ENCODE data around the gene ACP5. TPM values are rescaled to one million over a fixed set of nuclear protein-coding genes. Genes with fewer than 3 reads are reported as not detected.

Gene ACP5
- total RNA-seq, 2 experiments from 2014 or later, result 4.7 to 6.2 TPM

GRCh38 chr19:11555246-11555645, 22.2 kb downstream of the ACP5 start:
- no peak for TF ChIP-seq CTCF (IDR thresholded peaks at IDR 0.05)
- ATAC-seq (no peak), DNase-seq (no peak)
- ChIA-PET CTCF (interaction anchor here (1.7 kb wide), 1 partner anchor 19 kb away, joined by 6 read pairs; no protein-coding TSS in a partner anchor), POLR2A (no interaction called here)
- H3K27ac Mint-ChIP-seq, result peak overlapping the region; percentile 11
- H3K36me3 Mint-ChIP-seq (ENCODE audit: low read depth), result peaks cover 22% of the 10 kb centered on the region
- H3K9me3 Mint-ChIP-seq, result no peaks in the 10 kb centered on the region
- H3K27me3 Mint-ChIP-seq, result no peaks in the 10 kb centered on the region
- peaks cover 34% of the 10 kb centered on the region for H3K4me1 Mint-ChIP-seq (ENCODE audit: low read depth)
- H3K4me3 Mint-ChIP-seq, result no peak overlapping the region
- intact Hi-C loops (cut with micrococcal nuclease), result no loop called here

GRCh38 chr19:11554160-11554559, 23.3 kb downstream of the ACP5 start:
- H3K4me1 Mint-ChIP-seq (ENCODE audit: low read depth), result peaks cover 30% of the 10 kb centered on the region
- no peak overlapping the region for H3K4me3 Mint-ChIP-seq
- no peaks in the 10 kb centered on the region for H3K27me3 Mint-ChIP-seq
- H3K27ac Mint-ChIP-seq, result peak overlapping the region; percentile 28
- intact Hi-C loops (cut with micrococcal nuclease), result no loop called here
- no peaks in the 10 kb centered on the region for H3K9me3 Mint-ChIP-seq
- DNase-seq, result peak; percentile 47
- H3K36me3 Mint-ChIP-seq (ENCODE audit: low read depth), result peaks cover 22% of the 10 kb centered on the region
- no peak for ATAC-seq
- POLR2A ChIA-PET, result no interaction called here
- TF ChIP-seq CTCF (IDR thresholded peaks at IDR 0.05), result no peak
- CTCF ChIA-PET, result interaction anchor here (1.2 to 1.7 kb wide), 2 partner anchors 9 to 18 kb away, joined by 3 to 6 read pairs; no protein-coding TSS in a partner anchor

GRCh38 chr19:11552666-11553372, 24.6 kb downstream of the ACP5 start:
- ChIA-PET CTCF (interaction anchor here (1.5 kb wide), 1 partner anchor 17 kb away, joined by 7 read pairs; no protein-coding TSS in a partner anchor), POLR2A (interaction anchor here (0.7 kb wide), 1 partner anchor 270 kb away, joined by 4 read pairs; no protein-coding TSS in a partner anchor)
- Mint-ChIP-seq H3K36me3 (ENCODE audit: low read depth) (peaks cover 19% of the 10 kb centered on the region), H3K4me3 (no peak overlapping the region), H3K4me1 (ENCODE audit: low read depth) (peaks cover 26% of the 10 kb centered on the region), H3K9me3 (no peaks in the 10 kb centered on the region), H3K27me3 (no peaks in the 10 kb centered on the region), H3K27ac (no peak overlapping the region)
- intact Hi-C loops (cut with micrococcal nuclease), result no loop called here
- ATAC-seq (no peak), DNase-seq (no peak)
- TF ChIP-seq CTCF (IDR thresholded peaks at IDR 0.05), result no peak

GRCh38 chr19:11551603-11552235, 25.7 kb downstream of the ACP5 start:
- peak; percentile 39 for DNase-seq
- Mint-ChIP-seq H3K4me3 (no peak overlapping the region), H3K4me1 (ENCODE audit: low read depth) (peaks cover 18% of the 10 kb centered on the region), H3K9me3 (no peaks in the 10 kb centered on the region), H3K27me3 (no peaks in the 10 kb centered on the region), H3K27ac (no peak overlapping the region), H3K36me3 (ENCODE audit: low read depth) (peaks cover 15% of the 10 kb centered on the region)
- peak; percentile 72 for ATAC-seq
- TF ChIP-seq CTCF (IDR thresholded peaks at IDR 0.05), result peak; percentile 38
- intact Hi-C loops (cut with micrococcal nuclease), result no loop called here
- ChIA-PET POLR2A (interaction anchor here (0.7 kb wide), 1 partner anchor 268 kb away, joined by 4 read pairs; no protein-coding TSS in a partner anchor), CTCF (interaction anchor here (1.5 kb wide), 1 partner anchor 16 kb away, joined by 7 read pairs; no protein-coding TSS in a partner anchor)

GRCh38 chr19:11550265-11550664, 27.2 kb downstream of the ACP5 start:
- intact Hi-C loops (cut with micrococcal nuclease), result no loop called here
- POLR2A ChIA-PET, result interaction anchor here (2.0 kb wide), 1 partner anchor 30 kb away, joined by 5 read pairs; no protein-coding TSS in a partner anchor

More at GRCh38 chr19:11550265-11550664, 27.2 kb downstream of the ACP5 start:
- peaks cover 10% of the 10 kb centered on the region for H3K36me3 Mint-ChIP-seq (ENCODE audit: low read depth)
- ATAC-seq (no peak), DNase-seq (no peak)
- CTCF ChIA-PET, result no interaction called here
- no peak overlapping the region for H3K27ac Mint-ChIP-seq
- no peaks in the 10 kb centered on the region for H3K27me3 Mint-ChIP-seq
- H3K9me3 Mint-ChIP-seq, result no peaks in the 10 kb centered on the region
- no peak for TF ChIP-seq CTCF (IDR thresholded peaks at IDR 0.05)
- no peak overlapping the region for H3K4me3 Mint-ChIP-seq
- H3K4me1 Mint-ChIP-seq (ENCODE audit: low read depth), result peaks cover 12% of the 10 kb centered on the region
